Breast epithelium (tissue), 3 donors: Measurements from ENCODE around the gene CATSPER4.

Experiments used
- CTCF ChIP-seq, 3 donors: fragments of 450-650 bp; IDR thresholded peaks; one replicate each; pipeline ENCODE4 v1.5.1; 2016 to 2017; ENCODE audit warnings: antibody characterized with exemption in 3 of 3, mild to moderate bottlenecking in 3 of 3, moderate library complexity in 3 of 3
- POLR2AphosphoS5 ChIP-seq, 3 donors: sonication (generic); formaldehyde crosslinking; IDR thresholded peaks; one replicate each; pipeline ENCODE4 v1.6.1; 2017; ENCODE audit warnings: antibody characterized with exemption in 3 of 3

GRCh38 chr1:26218906-26219494 is 28.6 kb downstream of the CATSPER4 start:
- TF ChIP-seq CTCF (IDR thresholded peaks at IDR 0.05), result no peak
- TF ChIP-seq POLR2AphosphoS5 (IDR thresholded peaks at IDR 0.05), result no peak
